Astrocyte (in vitro differentiated cells and primary cell): ENCODE measurements around the gene RSAD1.

Experiments
- CTCF ChIP-seq: IDR thresholded peaks from 2 replicates; pipeline ENCODE4 v1.5.1; 2011; ENCODE audit warnings: low read depth, mild to moderate bottlenecking, inconsistent platforms, low read length, moderate library complexity; ENCODE audit not compliant: insufficient read depth
- EZH2 ChIP-seq: IDR thresholded peaks from 2 replicates; pipeline ENCODE4 v1.6.1; 2012; ENCODE audit warnings: mild to moderate bottlenecking, low read length, inconsistent platforms; ENCODE audit not compliant: insufficient read depth

GRCh38 chr17:50488880-50489279 is 10.2 kb downstream of the RSAD1 start:
- TF ChIP-seq CTCF, result no peak
- no peak for TF ChIP-seq EZH2
